GM23338 (cell line): Measurements from ENCODE around the gene CRIP3. TPM values are rescaled to one million over a fixed set of nuclear protein-coding genes. Genes with fewer than 3 reads are reported as not detected.

Experiments used
- ATAC-seq: fragments of 200-7000 bp; cut with Tn5 transposase; 3 replicates; pipeline ENCODE4 v1.9.1; 2020
- DNase-seq: peaks from one replicate; pipeline ENCODE4 v3.0.0-alpha.2; 2015; ENCODE audit warnings: low spot score
- H2AFZ ChIP-seq: fragments of 200-600 bp; sonication (generic); 2 replicates; pipeline ENCODE4 v1.8.0; 2016; ENCODE audit warnings: antibody characterized with exemption, mild to moderate bottlenecking, moderate library complexity
- H3F3A ChIP-seq: fragments of 200-600 bp; sonication (generic); replicated peaks from 2 replicates; pipeline ENCODE4 v1.8.0; 2017; ENCODE audit warnings: antibody characterized with exemption, mixed run types, low read depth
- H3K27ac ChIP-seq: fragments of 200-600 bp; sonication (generic); 2 replicates; pipeline ENCODE4 v1.6.1; 2016; ENCODE audit warnings: low read depth
- H3K27me3 ChIP-seq: fragments of 200-600 bp; sonication (generic); 2 replicates; pipeline ENCODE4 v1.8.0; 2016; ENCODE audit warnings: mild to moderate bottlenecking, mixed run types, moderate library complexity; ENCODE audit not compliant: insufficient read depth
- H3K36me3 ChIP-seq: fragments of 200-600 bp; sonication (generic); 2 replicates; pipeline ENCODE4 v1.8.0; 2016; ENCODE audit warnings: mild to moderate bottlenecking; ENCODE audit not compliant: insufficient read depth
- H3K4me1 ChIP-seq: fragments of 200-600 bp; sonication (generic); 2 replicates; pipeline ENCODE4 v1.8.0; 2016; ENCODE audit warnings: mild to moderate bottlenecking, moderate library complexity; ENCODE audit not compliant: insufficient read depth
- H3K4me2 ChIP-seq: fragments of 200-600 bp; sonication (generic); 2 replicates; pipeline ENCODE4 v1.7.1; 2017; ENCODE audit warnings: mixed run types
- H3K4me3 ChIP-seq: fragments of 200-600 bp; sonication (generic); 2 replicates; pipeline ENCODE4 v1.6.1; 2016; ENCODE audit warnings: mixed run types
- H3K79me2 ChIP-seq: fragments of 200-600 bp; sonication (generic); replicated peaks from 2 replicates; pipeline ENCODE4 v1.8.0; 2017; ENCODE audit warnings: mild to moderate bottlenecking; ENCODE audit not compliant: insufficient read depth
- H3K9me2 ChIP-seq: fragments of 200-600 bp; sonication (generic); 2 replicates; pipeline ENCODE4 v1.8.0; 2017; ENCODE audit not compliant: insufficient read depth
- H4K20me1 ChIP-seq: fragments of 200-600 bp; sonication (generic); replicated peaks from 2 replicates; pipeline ENCODE4 v1.8.0; 2017; ENCODE audit warnings: mild to moderate bottlenecking; ENCODE audit not compliant: insufficient read depth
- H3K27ac Mint-ChIP-seq: 2 replicates; pipeline ENCODE4 v1.8.0; 2020; ENCODE audit warnings: inconsistent platforms, mild to moderate bottlenecking, moderate library complexity, mixed read lengths
- H3K27me3 Mint-ChIP-seq: 3 replicates; pipeline ENCODE4 v1.8.0; 2022; ENCODE audit warnings: low read depth, mild to moderate bottlenecking, moderate library complexity, mixed read lengths, inconsistent platforms; ENCODE audit not compliant: insufficient read depth, poor library complexity
- H3K36me3 Mint-ChIP-seq: 3 replicates; pipeline ENCODE4 v1.8.0; 2021; ENCODE audit warnings: low read depth, mild to moderate bottlenecking, inconsistent platforms, moderate library complexity, mixed read lengths
- H3K4me1 Mint-ChIP-seq: 3 replicates; pipeline ENCODE4 v1.8.0; 2020; ENCODE audit warnings: mild to moderate bottlenecking, inconsistent platforms, mixed read lengths
- H3K4me3 Mint-ChIP-seq: 3 replicates; pipeline ENCODE4 v1.8.0; 2021; ENCODE audit warnings: moderate library complexity, mild to moderate bottlenecking, inconsistent platforms, mixed read lengths
- H3K9me3 Mint-ChIP-seq: 3 replicates; pipeline ENCODE4 v1.8.0; 2020; ENCODE audit warnings: moderate library complexity, mild to moderate bottlenecking, inconsistent platforms, mixed read lengths
- CREB1 ChIP-seq: fragments of 250-450 bp; sonication (Bioruptor Pico); IDR thresholded peaks from 2 replicates; pipeline ENCODE4 v1.5.0; 2020; ENCODE audit warnings: low read depth, mild to moderate bottlenecking, moderate library complexity
- EZH2 ChIP-seq: fragments of 200-600 bp; sonication (generic); IDR thresholded peaks from one replicate; pipeline ENCODE4 v1.8.0; 2017; ENCODE audit warnings: antibody characterized with exemption, mild to moderate bottlenecking, low read depth; ENCODE audit not compliant: unreplicated experiment
- EZH2phosphoT487 ChIP-seq: fragments of 200-600 bp; sonication (generic); IDR thresholded peaks from one replicate; pipeline ENCODE4 v1.8.1; 2018; ENCODE audit warnings: antibody characterized with exemption; ENCODE audit not compliant: unreplicated experiment
- JUNB ChIP-seq: IDR thresholded peaks from one replicate; pipeline ENCODE4 v1.6.1; 2016; ENCODE audit warnings: antibody characterized with exemption; ENCODE audit not compliant: unreplicated experiment
- ZNF331 ChIP-seq: fragments of 250-450 bp; sonication (Bioruptor Pico); IDR thresholded peaks from 2 replicates; pipeline ENCODE4 v1.5.0; 2020; ENCODE audit warnings: low read depth, mild to moderate bottlenecking, moderate library complexity
- polyA plus RNA-seq: library from polyadenylated mRNA; unstranded; fragments of >200 nt; fragmentation: Nextera tagmentation; extraction: Ambion mirVana; gene quantifications from 2 replicates; pipeline ENCODE4 v1.2.1, GENCODE V29; 2016
- total RNA-seq: library from RNA; depleted of rRNA; stranded (reverse); fragments of >200 nt; shearing (Covaris generic); gene quantifications from 2 replicates; pipeline ENCODE4 v1.2.3, GENCODE V29; 2014
- TF ChIP-seq, protein P1 (sequence below): fragments of 250-450 bp; sonication (Bioruptor Pico); IDR thresholded peaks from 2 replicates; pipeline ENCODE4 v1.5.0; 2020; ENCODE audit warnings: mild to moderate bottlenecking, moderate library complexity
- TF ChIP-seq, protein P2 (sequence below): IDR thresholded peaks from one replicate; pipeline ENCODE4 v1.6.1; 2018; ENCODE audit warnings: antibody characterized with exemption; ENCODE audit not compliant: unreplicated experiment

Gene CRIP3
- total and polyA plus RNA-seq, 2 experiments from 2014 or later = 22.0 to 36.0 TPM

DNA sequence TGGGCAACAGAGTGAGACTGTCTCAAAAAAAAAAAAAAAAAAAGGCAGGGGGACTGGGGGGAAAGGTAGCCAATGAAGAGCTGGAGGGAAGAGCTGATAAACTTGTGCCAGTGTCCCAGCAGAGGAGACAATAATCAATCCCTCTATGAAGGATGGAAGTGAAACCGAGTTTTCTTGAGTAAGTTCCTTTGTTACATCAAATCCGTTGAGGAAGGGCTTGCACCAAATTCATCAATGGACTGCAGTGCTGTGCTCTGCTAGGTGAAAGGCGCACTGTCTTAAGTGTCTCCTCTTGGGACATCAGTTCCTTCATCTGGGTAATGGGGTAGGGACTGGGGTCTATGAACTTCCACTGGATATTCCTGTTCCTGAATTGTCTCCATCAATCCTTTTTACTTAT is 3.0 kb upstream of the CRIP3 start:
- peaks cover 15% of the 10 kb centered on the region; the same call in 1 of the 2 replicates for H3K4me1 ChIP-seq
- DNase-seq (no peak), ATAC-seq (no peak)
- H3K27me3 Mint-ChIP-seq = peaks cover 4% of the 10 kb centered on the region
- H3K9me2 ChIP-seq = no peaks in the 10 kb centered on the region
- H2AFZ ChIP-seq = no peak overlapping the region
- no peaks in the 10 kb centered on the region for H3F3A ChIP-seq
- TF ChIP-seq CREB1 (CRISPR knock-in tag) (no peak), EZH2 (no peak), JUNB (no peak), EZH2phosphoT487 (no peak), ZNF331 (CRISPR knock-in tag) (no peak)
- TF ChIP-seq, protein P1, sequence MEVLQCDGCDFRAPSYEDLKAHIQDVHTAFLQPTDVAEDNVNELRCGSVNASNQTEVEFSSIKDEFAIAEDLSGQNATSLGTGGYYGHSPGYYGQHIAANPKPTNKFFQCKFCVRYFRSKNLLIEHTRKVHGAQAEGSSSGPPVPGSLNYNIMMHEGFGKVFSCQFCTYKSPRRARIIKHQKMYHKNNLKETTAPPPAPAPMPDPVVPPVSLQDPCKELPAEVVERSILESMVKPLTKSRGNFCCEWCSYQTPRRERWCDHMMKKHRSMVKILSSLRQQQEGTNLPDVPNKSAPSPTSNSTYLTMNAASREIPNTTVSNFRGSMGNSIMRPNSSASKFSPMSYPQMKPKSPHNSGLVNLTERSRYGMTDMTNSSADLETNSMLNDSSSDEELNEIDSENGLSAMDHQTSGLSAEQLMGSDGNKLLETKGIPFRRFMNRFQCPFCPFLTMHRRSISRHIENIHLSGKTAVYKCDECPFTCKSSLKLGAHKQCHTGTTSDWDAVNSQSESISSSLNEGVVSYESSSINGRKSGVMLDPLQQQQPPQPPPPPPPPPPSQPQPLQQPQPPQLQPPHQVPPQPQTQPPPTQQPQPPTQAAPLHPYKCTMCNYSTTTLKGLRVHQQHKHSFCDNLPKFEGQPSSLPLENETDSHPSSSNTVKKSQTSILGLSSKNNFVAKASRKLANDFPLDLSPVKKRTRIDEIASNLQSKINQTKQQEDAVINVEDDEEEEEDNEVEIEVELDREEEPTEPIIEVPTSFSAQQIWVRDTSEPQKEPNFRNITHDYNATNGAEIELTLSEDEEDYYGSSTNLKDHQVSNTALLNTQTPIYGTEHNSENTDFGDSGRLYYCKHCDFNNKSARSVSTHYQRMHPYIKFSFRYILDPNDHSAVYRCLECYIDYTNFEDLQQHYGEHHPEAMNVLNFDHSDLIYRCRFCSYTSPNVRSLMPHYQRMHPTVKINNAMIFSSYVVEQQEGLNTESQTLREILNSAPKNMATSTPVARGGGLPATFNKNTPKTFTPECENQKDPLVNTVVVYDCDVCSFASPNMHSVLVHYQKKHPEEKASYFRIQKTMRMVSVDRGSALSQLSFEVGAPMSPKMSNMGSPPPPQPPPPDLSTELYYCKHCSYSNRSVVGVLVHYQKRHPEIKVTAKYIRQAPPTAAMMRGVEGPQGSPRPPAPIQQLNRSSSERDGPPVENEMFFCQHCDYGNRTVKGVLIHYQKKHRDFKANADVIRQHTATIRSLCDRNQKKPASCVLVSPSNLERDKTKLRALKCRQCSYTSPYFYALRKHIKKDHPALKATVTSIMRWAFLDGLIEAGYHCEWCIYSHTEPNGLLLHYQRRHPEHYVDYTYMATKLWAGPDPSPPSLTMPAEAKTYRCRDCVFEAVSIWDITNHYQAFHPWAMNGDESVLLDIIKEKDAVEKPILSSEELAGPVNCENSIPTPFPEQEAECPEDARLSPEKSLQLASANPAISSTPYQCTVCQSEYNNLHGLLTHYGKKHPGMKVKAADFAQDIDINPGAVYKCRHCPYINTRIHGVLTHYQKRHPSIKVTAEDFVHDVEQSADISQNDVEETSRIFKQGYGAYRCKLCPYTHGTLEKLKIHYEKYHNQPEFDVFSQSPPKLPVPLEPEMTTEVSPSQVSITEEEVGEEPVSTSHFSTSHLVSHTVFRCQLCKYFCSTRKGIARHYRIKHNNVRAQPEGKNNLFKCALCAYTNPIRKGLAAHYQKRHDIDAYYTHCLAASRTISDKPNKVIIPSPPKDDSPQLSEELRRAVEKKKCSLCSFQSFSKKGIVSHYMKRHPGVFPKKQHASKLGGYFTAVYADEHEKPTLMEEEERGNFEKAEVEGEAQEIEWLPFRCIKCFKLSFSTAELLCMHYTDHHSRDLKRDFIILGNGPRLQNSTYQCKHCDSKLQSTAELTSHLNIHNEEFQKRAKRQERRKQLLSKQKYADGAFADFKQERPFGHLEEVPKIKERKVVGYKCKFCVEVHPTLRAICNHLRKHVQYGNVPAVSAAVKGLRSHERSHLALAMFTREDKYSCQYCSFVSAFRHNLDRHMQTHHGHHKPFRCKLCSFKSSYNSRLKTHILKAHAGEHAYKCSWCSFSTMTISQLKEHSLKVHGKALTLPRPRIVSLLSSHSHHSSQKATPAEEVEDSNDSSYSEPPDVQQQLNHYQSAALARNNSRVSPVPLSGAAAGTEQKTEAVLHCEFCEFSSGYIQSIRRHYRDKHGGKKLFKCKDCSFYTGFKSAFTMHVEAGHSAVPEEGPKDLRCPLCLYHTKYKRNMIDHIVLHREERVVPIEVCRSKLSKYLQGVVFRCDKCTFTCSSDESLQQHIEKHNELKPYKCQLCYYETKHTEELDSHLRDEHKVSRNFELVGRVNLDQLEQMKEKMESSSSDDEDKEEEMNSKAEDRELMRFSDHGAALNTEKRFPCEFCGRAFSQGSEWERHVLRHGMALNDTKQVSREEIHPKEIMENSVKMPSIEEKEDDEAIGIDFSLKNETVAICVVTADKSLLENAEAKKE (CRISPR knock-in tag) = no peak
- TF ChIP-seq, protein P2, sequence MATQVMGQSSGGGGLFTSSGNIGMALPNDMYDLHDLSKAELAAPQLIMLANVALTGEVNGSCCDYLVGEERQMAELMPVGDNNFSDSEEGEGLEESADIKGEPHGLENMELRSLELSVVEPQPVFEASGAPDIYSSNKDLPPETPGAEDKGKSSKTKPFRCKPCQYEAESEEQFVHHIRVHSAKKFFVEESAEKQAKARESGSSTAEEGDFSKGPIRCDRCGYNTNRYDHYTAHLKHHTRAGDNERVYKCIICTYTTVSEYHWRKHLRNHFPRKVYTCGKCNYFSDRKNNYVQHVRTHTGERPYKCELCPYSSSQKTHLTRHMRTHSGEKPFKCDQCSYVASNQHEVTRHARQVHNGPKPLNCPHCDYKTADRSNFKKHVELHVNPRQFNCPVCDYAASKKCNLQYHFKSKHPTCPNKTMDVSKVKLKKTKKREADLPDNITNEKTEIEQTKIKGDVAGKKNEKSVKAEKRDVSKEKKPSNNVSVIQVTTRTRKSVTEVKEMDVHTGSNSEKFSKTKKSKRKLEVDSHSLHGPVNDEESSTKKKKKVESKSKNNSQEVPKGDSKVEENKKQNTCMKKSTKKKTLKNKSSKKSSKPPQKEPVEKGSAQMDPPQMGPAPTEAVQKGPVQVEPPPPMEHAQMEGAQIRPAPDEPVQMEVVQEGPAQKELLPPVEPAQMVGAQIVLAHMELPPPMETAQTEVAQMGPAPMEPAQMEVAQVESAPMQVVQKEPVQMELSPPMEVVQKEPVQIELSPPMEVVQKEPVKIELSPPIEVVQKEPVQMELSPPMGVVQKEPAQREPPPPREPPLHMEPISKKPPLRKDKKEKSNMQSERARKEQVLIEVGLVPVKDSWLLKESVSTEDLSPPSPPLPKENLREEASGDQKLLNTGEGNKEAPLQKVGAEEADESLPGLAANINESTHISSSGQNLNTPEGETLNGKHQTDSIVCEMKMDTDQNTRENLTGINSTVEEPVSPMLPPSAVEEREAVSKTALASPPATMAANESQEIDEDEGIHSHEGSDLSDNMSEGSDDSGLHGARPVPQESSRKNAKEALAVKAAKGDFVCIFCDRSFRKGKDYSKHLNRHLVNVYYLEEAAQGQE = no peak
- H3K36me3 ChIP-seq = no peaks in the 10 kb centered on the region
- no peak overlapping the region for H3K4me3 ChIP-seq
- H3K27ac Mint-ChIP-seq = no peak overlapping the region
- H3K4me3 Mint-ChIP-seq = no peak overlapping the region
- H3K36me3 Mint-ChIP-seq = peaks cover 4% of the 10 kb centered on the region; the same call in 1 of the 3 replicates
- H3K79me2 ChIP-seq = no peaks in the 10 kb centered on the region
- no peaks in the 10 kb centered on the region for H4K20me1 ChIP-seq
- H3K27me3 ChIP-seq = no peaks in the 10 kb centered on the region
- H3K4me2 ChIP-seq = no peak overlapping the region
- no peaks in the 10 kb centered on the region for H3K9me3 Mint-ChIP-seq
- no peak overlapping the region for H3K27ac ChIP-seq
- H3K4me1 Mint-ChIP-seq = peaks cover 17% of the 10 kb centered on the region
